IMR-90 (cell line): Measurements from ENCODE around the gene LHPP. TPM values are rescaled to one million over a fixed set of nuclear protein-coding genes. Genes with fewer than 3 reads are reported as not detected.

ENCODE experiments used
- ATAC-seq: fragments of 200-7000 bp; cut with Tn5 transposase; 2 replicates; pipeline ENCODE4 v1.9.1; 2020; ENCODE audit warnings: low read depth, mild to moderate bottlenecking, moderate library complexity
- BruUV-seq: library from RNA; stranded (reverse); fragments of 400-500 nt; replicated peaks from 2 replicates; lab custom pipeline; 2021; lab: Mats Ljungman, UMichigan
- CTCF ChIA-PET: fragments of 300-600 bp; formaldehyde crosslinking; extraction: SDS; loops from one replicate; lab custom pipeline; 2021; ENCODE audit warnings: antibody characterized with exemption; lab: Yijun Ruan, JAX
- POLR2A ChIA-PET: fragments of 300-600 bp; sonication (Branson Sonifier 250); formaldehyde crosslinking; loops from one replicate; lab custom pipeline; 2022; ENCODE audit warnings: antibody characterized with exemption; ENCODE audit not compliant: unreplicated experiment; lab: Charles Lee
- DNase-seq: peaks from one replicate; pipeline ENCODE4 v3.0.0; 2013
- H2AFZ ChIP-seq: replicated peaks from 2 replicates; pipeline ENCODE3; 2013; ENCODE audit warnings: low read length, mild to moderate bottlenecking; ENCODE audit not compliant: poor library complexity
- H2AK5ac ChIP-seq: 2 replicates; pipeline ENCODE4 v1.6.1; 2013; ENCODE audit warnings: low read depth, low read length, inconsistent platforms
- H2AK9ac ChIP-seq: replicated peaks from 2 replicates; pipeline ENCODE3; 2013; ENCODE audit warnings: mild to moderate bottlenecking, low read depth, low read length, moderate library complexity; ENCODE audit not compliant: poor library complexity
- H2BK120ac ChIP-seq: 2 replicates; pipeline ENCODE4 v1.6.1; 2013; ENCODE audit warnings: low read depth, low read length, inconsistent platforms
- H2BK15ac ChIP-seq: 3 replicates; pipeline ENCODE4 v1.6.1; 2013; ENCODE audit warnings: low read depth, low read length, inconsistent platforms
- H2BK20ac ChIP-seq: 2 replicates; pipeline ENCODE4 v1.6.1; 2013; ENCODE audit warnings: low read depth, mild to moderate bottlenecking, inconsistent platforms, low read length, moderate library complexity
- H2BK5ac ChIP-seq: 2 replicates; pipeline ENCODE4 v1.6.1; 2013; ENCODE audit warnings: mild to moderate bottlenecking, low read depth, low read length, inconsistent platforms; ENCODE audit not compliant: poor library complexity, severe bottlenecking
- H3K14ac ChIP-seq: replicated peaks from 2 replicates; pipeline ENCODE4 v1.6.1; 2013; ENCODE audit warnings: low read depth, low read length, inconsistent platforms
- H3K18ac ChIP-seq: 2 replicates; pipeline ENCODE4 v1.6.1; 2013; ENCODE audit warnings: low read depth, low read length, control low read depth
- H3K23ac ChIP-seq: 2 replicates; pipeline ENCODE4 v1.6.1; 2013; ENCODE audit warnings: low read depth, low read length, inconsistent platforms
- H3K27ac ChIP-seq: 2 replicates; pipeline ENCODE4 v1.5.1; 2013; ENCODE audit warnings: mild to moderate bottlenecking, control low read depth, low read length; ENCODE audit not compliant: insufficient read depth
- H3K27me3 ChIP-seq: 2 replicates; pipeline ENCODE4 v1.6.1; 2013; ENCODE audit warnings: low read length; ENCODE audit not compliant: control insufficient read depth, insufficient read depth
- H3K36me3 ChIP-seq: 2 replicates; pipeline ENCODE4 v1.6.1; 2013; ENCODE audit warnings: low read length, mixed read lengths; ENCODE audit not compliant: control insufficient read depth, insufficient read depth
- H3K4ac ChIP-seq: 2 replicates; pipeline ENCODE4 v1.6.1; 2013; ENCODE audit warnings: low read depth, low read length, inconsistent platforms
- H3K4me1 ChIP-seq: 2 replicates; pipeline ENCODE4 v1.6.1; 2013; ENCODE audit warnings: low read length, mixed read lengths; ENCODE audit not compliant: control insufficient read depth, insufficient read depth
- H3K4me2 ChIP-seq: 2 replicates; pipeline ENCODE4 v1.6.1; 2013; ENCODE audit warnings: low read depth, mild to moderate bottlenecking, control low read depth, low read length, moderate library complexity
- H3K4me3 ChIP-seq: 2 replicates; pipeline ENCODE4 v1.5.1; 2013; ENCODE audit warnings: low read depth, mild to moderate bottlenecking, control low read depth, low read length, moderate library complexity; ENCODE audit not compliant: insufficient read depth
- H3K56ac ChIP-seq: 2 replicates; pipeline ENCODE4 v1.6.1; 2013; ENCODE audit warnings: low read length, inconsistent platforms; ENCODE audit not compliant: insufficient read depth; ENCODE audit errors: extremely low read depth
- H3K79me1 ChIP-seq, 2 experiments: 2 replicates each; pipeline ENCODE4 v1.6.1; 2013; ENCODE audit warnings: low read length in 2 of 2, inconsistent platforms in 1 of 2, low read depth in 1 of 2
- H3K9ac ChIP-seq: 2 replicates; pipeline ENCODE4 v1.6.1; 2013; ENCODE audit warnings: low read depth, low read length, control low read depth
- H3K9me1 ChIP-seq: 2 replicates; pipeline ENCODE4 v1.6.1; 2013; ENCODE audit warnings: low read length, inconsistent platforms; ENCODE audit not compliant: insufficient read depth
- H3K9me3 ChIP-seq: 2 replicates; pipeline ENCODE4 v1.6.1; 2013; ENCODE audit warnings: low read length; ENCODE audit not compliant: control insufficient read depth, insufficient read depth
- H4K20me1 ChIP-seq: 2 replicates; pipeline ENCODE4 v1.6.1; 2013; ENCODE audit warnings: low read length, inconsistent platforms; ENCODE audit not compliant: insufficient read depth
- H4K5ac ChIP-seq: 2 replicates; pipeline ENCODE4 v1.6.1; 2013; ENCODE audit warnings: mild to moderate bottlenecking, low read depth, low read length, control low read depth
- H4K8ac ChIP-seq, 2 experiments: 2 replicates each; pipeline ENCODE4 v1.6.1; 2013; ENCODE audit warnings: low read depth in 2 of 2, low read length in 2 of 2, control low read depth in 1 of 2, inconsistent platforms in 1 of 2
- H4K91ac ChIP-seq: 2 replicates; pipeline ENCODE4 v1.6.1; 2013; ENCODE audit warnings: low read depth, low read length, inconsistent platforms; ENCODE audit not compliant: insufficient read depth
- BHLHE40 ChIP-seq: fragments of 150-350 bp; IDR thresholded peaks from 2 replicates; pipeline ENCODE4 v1.6.1; 2016; ENCODE audit warnings: mild to moderate bottlenecking, low read depth, low read length
- CEBPB ChIP-seq: IDR thresholded peaks from 2 replicates; pipeline ENCODE4 v1.6.1; 2012; ENCODE audit warnings: low read depth, low read length, improper control_type of control experiment
- FOS ChIP-seq: fragments of 150-350 bp; IDR thresholded peaks from 2 replicates; pipeline ENCODE4 v1.6.1; 2016; ENCODE audit warnings: low read depth, low read length
- MAFK ChIP-seq: IDR thresholded peaks from 2 replicates; pipeline ENCODE4 v1.6.1; 2012; ENCODE audit warnings: low read depth, low read length, improper control_type of control experiment
- MXI1 ChIP-seq: IDR thresholded peaks from 2 replicates; pipeline ENCODE4 v1.6.1; 2012; ENCODE audit warnings: low read depth, mild to moderate bottlenecking, low read length, moderate library complexity, borderline replicate concordance
- NFE2L2 ChIP-seq: fragments of 150-350 bp; IDR thresholded peaks from 2 replicates; pipeline ENCODE4 v1.6.1; 2016; ENCODE audit warnings: low read depth, mild to moderate bottlenecking, low read length
- RCOR1 ChIP-seq: IDR thresholded peaks from 2 replicates; pipeline ENCODE4 v1.6.1; 2012; ENCODE audit warnings: mild to moderate bottlenecking, low read length, improper control_type of control experiment; ENCODE audit not compliant: insufficient replicate concordance
- WGBS, 2 experiments: methylation state at CpG; one replicate each; pipeline versions ENCODE4 v1.1.5 to v1.1.7; 2013; ENCODE audit warnings: missing lambda C conversion rate in 2 of 2; ENCODE audit not compliant: insufficient read length in 1 of 2; ENCODE audit errors: extremely low coverage in 2 of 2; 5-methylcytosine and 5-hydroxymethylcytosine counted together
- dilution Hi-C: fragments of 300-500 bp; cut with HindIII; formaldehyde crosslinking; loops from one replicate; pipeline ENCODE4 v1.14.3; 2018; ENCODE audit warnings: low sequenced_read_pairs; ENCODE audit not compliant: unreplicated experiment
- in situ Hi-C: fragments of 300-500 bp; cut with MboI; formaldehyde crosslinking; loops from 3 replicates; pipeline ENCODE4 v1.14.3; 2019; ENCODE audit warnings: low sequenced_read_pairs, inconsistent platforms, mixed read lengths
- intact Hi-C: fragments of 100-400 bp; cut with micrococcal nuclease; formaldehyde crosslinking; loops from 2 replicates; pipeline ENCODE4 v1.10.0; 2022
- polyA plus RNA-seq, 3 experiments: library from polyadenylated mRNA; depleted of rRNA; stranded (reverse); fragments of >200 nt; gene quantifications; 2 replicates each; pipeline ENCODE4 v1.2.3, GENCODE V29; 2012; ENCODE audit warnings: low replicate concordance in 1 of 3
- total RNA-seq: library from RNA; depleted of rRNA; stranded (reverse); fragments of >200 nt; gene quantifications from 2 replicates; pipeline ENCODE4 v1.2.3, GENCODE V29; 2012
- TF ChIP-seq, protein P1 (sequence below): conservative IDR thresholded peaks from 2 replicates; pipeline ENCODE4 v1.5.1; 2012; ENCODE audit warnings: mild to moderate bottlenecking, low read depth, low read length, improper control_type of control experiment
- TF ChIP-seq, protein P2 (sequence below): fragments of 150-350 bp; IDR thresholded peaks from 2 replicates; pipeline ENCODE4 v1.6.1; 2016; ENCODE audit warnings: low read depth, mild to moderate bottlenecking, low read length, moderate library complexity, borderline replicate concordance

Gene LHPP
- total and polyA plus RNA-seq, 2 of the 4 experiments (the other 2 are of a cell fraction), result 2.7 to 8.3 TPM

GRCh38 chr10:124529661-124530214 is 68.1 kb downstream of the LHPP start:
- H3K14ac ChIP-seq, result no peak overlapping the region
- in situ Hi-C loops (loop anchor here (25.0 kb wide), 1 partner anchor 458 kb away; no protein-coding TSS in a partner anchor), dilution Hi-C loops (no loop called here), intact Hi-C loops (loop anchor here (1.0 to 10.0 kb wide), 4 partner anchors 212 to 455 kb away; partner anchors contain the start of gene EEF1AKMT2)
- no peak overlapping the region for H3K18ac ChIP-seq
- 59% methylated on average over 9 of the region's 17 CpGs; no CpG with 5 or more reads in 1 of the 2 experiments for WGBS, 2 experiments
- H3K9me3 ChIP-seq, result no peaks in the 10 kb centered on the region
- no peak overlapping the region for H3K9ac ChIP-seq
- no peaks in the 10 kb centered on the region for H3K79me1 ChIP-seq
- ChIA-PET POLR2A (no interaction called here), CTCF (interaction anchor here (1.5 to 1.9 kb wide), 2 partner anchors 9 to 212 kb away, joined by 4 to 12 read pairs; no protein-coding TSS in a partner anchor)
- no peaks in the 10 kb centered on the region for H3K27me3 ChIP-seq
- ATAC-seq (peak; percentile 33), DNase-seq (no peak)
- H3K23ac ChIP-seq, result no peak overlapping the region
- H2BK20ac ChIP-seq, result no peak overlapping the region
- TF ChIP-seq BHLHE40 (no peak), MAFK (no peak), NFE2L2 (no peak), CEBPB (no peak), FOS (no peak), MXI1 (no peak), RCOR1 (no peak)
- TF ChIP-seq, protein P1, sequence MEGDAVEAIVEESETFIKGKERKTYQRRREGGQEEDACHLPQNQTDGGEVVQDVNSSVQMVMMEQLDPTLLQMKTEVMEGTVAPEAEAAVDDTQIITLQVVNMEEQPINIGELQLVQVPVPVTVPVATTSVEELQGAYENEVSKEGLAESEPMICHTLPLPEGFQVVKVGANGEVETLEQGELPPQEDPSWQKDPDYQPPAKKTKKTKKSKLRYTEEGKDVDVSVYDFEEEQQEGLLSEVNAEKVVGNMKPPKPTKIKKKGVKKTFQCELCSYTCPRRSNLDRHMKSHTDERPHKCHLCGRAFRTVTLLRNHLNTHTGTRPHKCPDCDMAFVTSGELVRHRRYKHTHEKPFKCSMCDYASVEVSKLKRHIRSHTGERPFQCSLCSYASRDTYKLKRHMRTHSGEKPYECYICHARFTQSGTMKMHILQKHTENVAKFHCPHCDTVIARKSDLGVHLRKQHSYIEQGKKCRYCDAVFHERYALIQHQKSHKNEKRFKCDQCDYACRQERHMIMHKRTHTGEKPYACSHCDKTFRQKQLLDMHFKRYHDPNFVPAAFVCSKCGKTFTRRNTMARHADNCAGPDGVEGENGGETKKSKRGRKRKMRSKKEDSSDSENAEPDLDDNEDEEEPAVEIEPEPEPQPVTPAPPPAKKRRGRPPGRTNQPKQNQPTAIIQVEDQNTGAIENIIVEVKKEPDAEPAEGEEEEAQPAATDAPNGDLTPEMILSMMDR, result no peak
- TF ChIP-seq, protein P2, sequence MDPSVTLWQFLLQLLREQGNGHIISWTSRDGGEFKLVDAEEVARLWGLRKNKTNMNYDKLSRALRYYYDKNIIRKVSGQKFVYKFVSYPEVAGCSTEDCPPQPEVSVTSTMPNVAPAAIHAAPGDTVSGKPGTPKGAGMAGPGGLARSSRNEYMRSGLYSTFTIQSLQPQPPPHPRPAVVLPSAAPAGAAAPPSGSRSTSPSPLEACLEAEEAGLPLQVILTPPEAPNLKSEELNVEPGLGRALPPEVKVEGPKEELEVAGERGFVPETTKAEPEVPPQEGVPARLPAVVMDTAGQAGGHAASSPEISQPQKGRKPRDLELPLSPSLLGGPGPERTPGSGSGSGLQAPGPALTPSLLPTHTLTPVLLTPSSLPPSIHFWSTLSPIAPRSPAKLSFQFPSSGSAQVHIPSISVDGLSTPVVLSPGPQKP, result no peak
- H3K36me3 ChIP-seq, result no peaks in the 10 kb centered on the region
- no peak overlapping the region for H3K4me3 ChIP-seq
- BruUV-seq, result no TSS peak
- H2AK9ac ChIP-seq, result no peak overlapping the region
- H4K91ac ChIP-seq, result no peak overlapping the region
- no peaks in the 10 kb centered on the region for H3K9me1 ChIP-seq
- no peaks in the 10 kb centered on the region for H3K4me1 ChIP-seq
- H3K4ac ChIP-seq, result no peak overlapping the region
- no peak overlapping the region for H3K4me2 ChIP-seq
- H2BK5ac ChIP-seq, result no peak overlapping the region
- H2BK15ac ChIP-seq, result no peak overlapping the region
- H4K8ac ChIP-seq, result no peak overlapping the region
- no peak overlapping the region for H3K56ac ChIP-seq
- H2AK5ac ChIP-seq, result no peak overlapping the region
- no peak overlapping the region for H4K5ac ChIP-seq
- H4K20me1 ChIP-seq, result no peaks in the 10 kb centered on the region
- H2AFZ ChIP-seq, result peak overlapping the region; percentile 87
- H3K27ac ChIP-seq, result no peak overlapping the region
- no peak overlapping the region for H2BK120ac ChIP-seq
